OCI-LY3 (cell line): ENCODE data around the gene CFAP410.
"Not testable (repeated sequence)": the region's sequence is repeated elsewhere in the genome, so short reads cannot be mapped to it uniquely, and the experiment has no call there.

ENCODE experiments used
- H2AFZ ChIP-seq: fragments of 200-600, 300-600 bp; shearing (Covaris generic); 2 replicates; pipeline ENCODE4 v1.6.0; 2014; ENCODE audit warnings: antibody characterized with exemption, low read depth, low read length
- H3K27ac ChIP-seq: fragments of 200-600, 300-600 bp; sonication (generic); 2 replicates; pipeline ENCODE4 v1.5.1; 2014; ENCODE audit warnings: mild to moderate bottlenecking, low read length, moderate library complexity, mixed read lengths
- H3K27me3 ChIP-seq: fragments of 200-600, 300-600 bp; sonication (generic); 2 replicates; pipeline ENCODE4 v1.6.1; 2014; ENCODE audit warnings: low read depth, low read length, mixed read lengths
- H3K36me3 ChIP-seq: fragments of 200-600, 300-600 bp; sonication (generic); replicated peaks from 2 replicates; pipeline ENCODE3; 2014; ENCODE audit warnings: low read depth, low read length, mixed read lengths
- H3K4me1 ChIP-seq: fragments of 300-600, 200-600 bp; sonication (generic); 2 replicates; pipeline ENCODE4 v1.6.1; 2014; ENCODE audit warnings: low read length, mixed read lengths
- H3K4me2 ChIP-seq: fragments of 200-600, 300-600 bp; sonication (generic); 2 replicates; pipeline ENCODE4 v1.6.1; 2014; ENCODE audit warnings: low read length, mixed read lengths
- H3K4me3 ChIP-seq: fragments of 300-600, 200-600 bp; sonication (generic); 2 replicates; pipeline ENCODE4 v1.5.1; 2014; ENCODE audit warnings: antibody characterized with exemption, mild to moderate bottlenecking, low read length, moderate library complexity
- H3K79me2 ChIP-seq: fragments of 300-600, 200-600 bp; shearing (Covaris generic); 2 replicates; pipeline ENCODE4 v1.6.1; 2014; ENCODE audit warnings: mild to moderate bottlenecking, low read length, mixed read lengths
- H3K9ac ChIP-seq: fragments of 300-600, 200-600 bp; shearing (Covaris generic); 2 replicates; pipeline ENCODE4 v1.6.0; 2014; ENCODE audit warnings: mild to moderate bottlenecking, low read length, moderate library complexity
- H3K9me3 ChIP-seq: fragments of 200-600, 300-600 bp; shearing (Covaris generic); 2 replicates; pipeline ENCODE4 v1.6.1; 2014; ENCODE audit warnings: low read length, mixed read lengths; ENCODE audit not compliant: insufficient read depth
- H4K20me1 ChIP-seq: fragments of 200-600, 300-600 bp; sonication (generic); 2 replicates; pipeline ENCODE4 v1.6.1; 2016; ENCODE audit warnings: low read length, mixed read lengths; ENCODE audit not compliant: insufficient read depth
- CTCF ChIP-seq: fragments of 200-600, 300-600 bp; sonication (generic); IDR thresholded peaks from 2 replicates; pipeline ENCODE4 v1.5.1; 2014; ENCODE audit warnings: antibody characterized with exemption, low read length, low read depth
- EZH2phosphoT487 ChIP-seq: fragments of 200-600 bp; shearing (Covaris generic); IDR thresholded peaks from 2 replicates; pipeline ENCODE4 v1.6.1; 2018; ENCODE audit warnings: antibody characterized with exemption, mixed run types, low read depth

CFAP410 gene

GRCh38 chr21:44286086-44286715 is 53.0 kb downstream of the CFAP410 start:
- Histone ChIP-seq H3K79me2 (no peaks in the 10 kb centered on the region), H3K9me3 (no peaks in the 10 kb centered on the region), H3K9ac (no peak overlapping the region), H3K4me2 (peak overlapping the region; percentile 58), H3K4me1 (peaks cover 67% of the 10 kb centered on the region), H3K27ac (no peak overlapping the region), H2AFZ (no peak overlapping the region), H3K27me3 (no peaks in the 10 kb centered on the region), H3K36me3 (no peaks in the 10 kb centered on the region), H3K4me3 (peak overlapping the region; percentile 59; the same call in 1 of the 2 replicates), H4K20me1 (no peaks in the 10 kb centered on the region)
- TF ChIP-seq EZH2phosphoT487 (no peak), CTCF (no peak)

GRCh38 chr21:44285138-44285992 is 53.8 kb downstream of the CFAP410 start, which contains the start of gene AIRE:
TSS of gene AIRE (plus strand) at chr21:44285876. CDS start at chr21:44286007, 131 bp downstream.
- Histone ChIP-seq H4K20me1 (no peaks in the 10 kb centered on the region), H3K36me3 (no peaks in the 10 kb centered on the region), H3K27ac (peak within 1 kb of the TSS; percentile 21; the same call in 1 of the 2 replicates), H3K9ac (peak within 1 kb of the TSS; percentile 26; the same call in 1 of the 2 replicates), H2AFZ (no peak within 1 kb of the TSS; the same call in 1 of the 2 replicates), H3K4me2 (peak within 1 kb of the TSS; percentile 58), H3K4me1 (peaks cover 59% of the 10 kb centered on the region), H3K79me2 (no peaks in the 10 kb centered on the region), H3K27me3 (no peaks in the 10 kb centered on the region), H3K4me3 (peak within 1 kb of the TSS; percentile 59; the same call in 1 of the 2 replicates), H3K9me3 (no peaks in the 10 kb centered on the region)
- TF ChIP-seq CTCF (no peak), EZH2phosphoT487 (no peak)

GRCh38 chr21:44283948-44284347 is 55.2 kb downstream of the CFAP410 start:
- Histone ChIP-seq H3K27me3 (no peaks in the 10 kb centered on the region), H3K4me2 (peak overlapping the region; percentile 22; the same call in 1 of the 2 replicates), H3K79me2 (no peaks in the 10 kb centered on the region), H3K9me3 (no peaks in the 10 kb centered on the region), H2AFZ (no peak overlapping the region), H3K4me3 (no peak overlapping the region), H3K9ac (no peak overlapping the region), H3K4me1 (peaks cover 59% of the 10 kb centered on the region), H3K27ac (peak overlapping the region; percentile 19; the same call in 1 of the 2 replicates), H3K36me3 (no peaks in the 10 kb centered on the region), H4K20me1 (no peaks in the 10 kb centered on the region)
- no peak for TF ChIP-seq CTCF
- no peak for TF ChIP-seq EZH2phosphoT487

GRCh38 chr21:44283211-44283785 is 55.9 kb downstream of the CFAP410 start:
- not testable (repeated sequence) for H2AFZ ChIP-seq, H3K9me3 ChIP-seq, H3K9ac ChIP-seq, H3K36me3 ChIP-seq, H4K20me1 ChIP-seq, H3K79me2 ChIP-seq, H3K4me3 ChIP-seq, H3K27me3 ChIP-seq
- Histone ChIP-seq H3K27ac (peak overlapping the region; percentile 19; the same call in 1 of the 2 replicates), H3K4me2 (peak overlapping the region; percentile 56; the same call in 1 of the 2 replicates), H3K4me1 (peaks cover 59% of the 10 kb centered on the region)
